HCT116 (cell line): ENCODE data around the gene COL20A1. TPM values are rescaled to one million over a fixed set of nuclear protein-coding genes. Genes with fewer than 3 reads are reported as not detected.

ENCODE experiments used
- ATAC-seq: fragments of 200-7000 bp; cut with Tn5 transposase; 2 replicates; pipeline ENCODE4 v1.9.1; 2020; ENCODE audit warnings: mild to moderate bottlenecking, moderate library complexity
- BruUV-seq: library from RNA; stranded (reverse); fragments of 400-500 nt; replicated peaks from 2 replicates; lab custom pipeline; 2021; lab: Mats Ljungman, UMichigan
- CTCF ChIA-PET: fragments of 300-600 bp; sonication (Branson Sonifier 250); formaldehyde crosslinking; loops from one replicate; lab custom pipeline; 2021; ENCODE audit warnings: antibody characterized with exemption; lab: Charles Lee
- POLR2A ChIA-PET: fragments of 300-600, 350-600 bp; sonication (Branson Sonifier 250); formaldehyde crosslinking; loops from one replicate; lab custom pipeline; 2021; ENCODE audit warnings: antibody characterized with exemption; lab: Charles Lee
- RAD21 ChIA-PET, 2 experiments: fragments of 300-600 bp; sonication (Branson Sonifier 250); formaldehyde crosslinking; loops; one replicate each; lab custom pipeline; 2023; ENCODE audit warnings: low total read pairs in 2 of 2; ENCODE audit not compliant: uncharacterized antibody in 2 of 2, unreplicated experiment in 2 of 2, low non-redundant PET in 1 of 2; lab: Charles Lee
- DNase-seq: peaks from one replicate; pipeline ENCODE4 v3.0.0-alpha.2; 2010; ENCODE audit warnings: low read depth, low spot score
- H2AFZ ChIP-seq: fragments of 200-600 bp; shearing (Covaris generic), sonication (generic); 2 replicates; pipeline ENCODE4 v1.6.1; 2017; ENCODE audit warnings: low read depth, mixed run types, mixed read lengths, antibody characterized with exemption, low read length; ENCODE audit not compliant: poor library complexity, severe bottlenecking
- H3K27ac ChIP-seq: 2 replicates; pipeline ENCODE4 v1.5.1; 2012; ENCODE audit warnings: low read depth, low read length
- H3K27me3 ChIP-seq: fragments of 200-600 bp; sonication (generic); 2 replicates; pipeline ENCODE4 v1.6.1; 2016; ENCODE audit warnings: mixed run types, low read length, mixed read lengths; ENCODE audit not compliant: insufficient read depth
- H3K36me3 ChIP-seq, 2 experiments: fragments of 200-500 bp in 1 of 2; fragments of 200-600 bp in 1 of 2; sonication (Bioruptor generic) in 1 of 2; sonication (generic) in 1 of 2; 2 replicates each; pipeline versions ENCODE4 v1.5.1 to v1.6.1; 2014 to 2016; ENCODE audit warnings: low read length in 2 of 2, inconsistent platforms in 1 of 2, mixed read lengths in 1 of 2, mixed run types in 1 of 2; ENCODE audit not compliant: insufficient read depth in 2 of 2, control insufficient read depth in 1 of 2
- H3K4me1 ChIP-seq, 2 experiments: fragments of 200-600 bp in 1 of 2; sonication (generic) in 1 of 2; 2 replicates each; pipeline versions ENCODE4 v1.5.1 to v1.6.1; 2012 to 2017; ENCODE audit warnings: low read length in 2 of 2, inconsistent platforms in 1 of 2, mild to moderate bottlenecking in 1 of 2, mixed read lengths in 1 of 2, mixed run types in 1 of 2, moderate library complexity in 1 of 2; ENCODE audit not compliant: insufficient read depth in 2 of 2, control insufficient read depth in 1 of 2
- H3K4me2 ChIP-seq: fragments of 200-600 bp; sonication (generic); 2 replicates; pipeline ENCODE4 v1.6.1; 2017; ENCODE audit warnings: mixed run types, low read length, mixed read lengths
- H3K4me3 ChIP-seq, 2 experiments: fragments of 200-600 bp in 1 of 2; sonication (generic) in 1 of 2; replicated peaks in 1 of 2; 2 replicates each; pipeline ENCODE4 v1.5.1; 2011 to 2016; ENCODE audit warnings: low read length in 2 of 2, control low read depth in 1 of 2, low read depth in 1 of 2, mild to moderate bottlenecking in 1 of 2, mixed read lengths in 1 of 2, mixed run types in 1 of 2
- H3K79me2 ChIP-seq: fragments of 200-600 bp; sonication (generic); 2 replicates; pipeline ENCODE4 v1.6.1; 2017; ENCODE audit warnings: mild to moderate bottlenecking, mixed run types, low read length, moderate library complexity, mixed read lengths; ENCODE audit not compliant: insufficient read depth
- H3K9ac ChIP-seq: fragments of 200-600 bp; sonication (generic); 2 replicates; pipeline ENCODE4 v1.6.1; 2016; ENCODE audit warnings: low read length, mixed read lengths
- H3K9me2 ChIP-seq: fragments of 200-600 bp; sonication (generic), shearing (Covaris generic); 2 replicates; pipeline ENCODE4 v1.6.1; 2017; ENCODE audit warnings: mixed run types, mild to moderate bottlenecking, moderate library complexity; ENCODE audit not compliant: insufficient read depth
- H3K9me3 ChIP-seq, 2 experiments: fragments of 200-500 bp in 1 of 2; fragments of 200-600 bp in 1 of 2; sonication (Bioruptor generic) in 1 of 2; sonication (generic) in 1 of 2; 2 replicates each; pipeline ENCODE4 v1.6.1; 2014 to 2017; ENCODE audit warnings: low read length in 2 of 2, mixed read lengths in 2 of 2, inconsistent platforms in 1 of 2, low read depth in 1 of 2, mild to moderate bottlenecking in 1 of 2, mixed run types in 1 of 2, moderate library complexity in 1 of 2; ENCODE audit not compliant: control insufficient read depth in 1 of 2, insufficient read depth in 1 of 2
- H4K20me1 ChIP-seq: fragments of 200-600 bp; sonication (generic), shearing (Covaris generic); 2 replicates; pipeline ENCODE4 v1.6.1; 2017; ENCODE audit warnings: mixed run types, mild to moderate bottlenecking, moderate library complexity; ENCODE audit not compliant: insufficient read depth
- CBX3 ChIP-seq: IDR thresholded peaks from 2 replicates; pipeline ENCODE4 v1.6.1; 2012; ENCODE audit warnings: low read depth
- EGR1 ChIP-seq: IDR thresholded peaks from 2 replicates; pipeline ENCODE4 v1.6.1; 2012; ENCODE audit warnings: low read depth
- RAD21 ChIP-seq: IDR thresholded peaks from 2 replicates; pipeline ENCODE4 v1.6.1; 2012; ENCODE audit warnings: low read depth, mild to moderate bottlenecking
- REST ChIP-seq: IDR thresholded peaks from 2 replicates; pipeline ENCODE4 v1.6.1; 2012; ENCODE audit warnings: low read depth
- ZFX ChIP-seq: fragments of 450-650 bp; IDR thresholded peaks from 2 replicates; pipeline ENCODE4 v1.6.1; 2017
- intact Hi-C: fragments of 100-400 bp; cut with micrococcal nuclease; formaldehyde crosslinking; loops from 2 replicates; pipeline ENCODE4 v1.10.0; 2022
- total RNA-seq: library from RNA; stranded (reverse); gene quantifications from one replicate; pipeline ENCODE4 v1.2.1, GENCODE V29; 2021; ENCODE audit not compliant: unreplicated experiment

The COL20A1 gene
- total RNA-seq, 1 experiment from 2014 or later: 0.34 TPM

DNA sequence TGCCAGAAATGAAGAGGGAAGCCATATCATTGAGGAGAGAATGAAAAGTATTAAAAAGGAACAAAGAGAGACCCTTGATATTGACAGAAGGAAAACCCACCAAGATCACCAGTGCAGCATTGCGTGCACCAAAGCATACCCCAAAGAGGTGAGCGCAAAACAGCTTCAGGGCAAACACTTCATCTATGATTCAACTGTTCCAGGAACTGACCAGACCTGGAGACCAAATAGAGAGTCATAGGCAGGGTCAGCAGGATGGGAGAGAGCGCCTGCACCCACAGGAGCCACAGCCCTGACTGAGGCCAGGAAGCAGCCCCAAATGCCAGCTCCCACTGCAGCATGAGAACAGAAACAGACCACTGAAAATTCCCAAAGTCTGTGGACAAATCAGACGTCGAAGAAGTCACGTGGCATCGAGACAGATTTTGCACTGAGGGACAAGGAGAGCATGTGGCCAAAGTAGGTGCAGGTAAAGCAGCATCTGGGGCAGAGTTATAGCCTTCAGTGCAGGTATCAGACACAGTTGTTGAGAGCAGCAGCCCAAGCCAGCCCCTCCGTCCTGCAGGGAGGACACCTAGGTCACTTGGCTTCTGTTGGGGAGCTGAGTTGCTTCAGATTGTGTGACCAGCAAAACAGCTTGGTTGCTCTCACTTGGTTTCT lies 38.9 kb downstream of the COL20A1 start:
- no TSS peak for BruUV-seq
- Histone ChIP-seq H3K4me3 (no peak overlapping the region), H3K4me2 (no peak overlapping the region), H3K9ac (no peak overlapping the region), H3K79me2 (no peaks in the 10 kb centered on the region), H3K27ac (no peak overlapping the region), H3K36me3 (no peaks in the 10 kb centered on the region), H2AFZ (no peak overlapping the region), H3K27me3 (no peaks in the 10 kb centered on the region), H3K9me2 (no peaks in the 10 kb centered on the region), H3K4me1 (no peaks in the 10 kb centered on the region), H3K9me3 (peaks cover 3 to 4% of the 10 kb centered on the region in 2 experiments; a peak in 1 of 4 replicates), H4K20me1 (no peaks in the 10 kb centered on the region)
- TF ChIP-seq REST: no peak
- TF ChIP-seq EGR1: no peak
- TF ChIP-seq ZFX: no peak
- TF ChIP-seq CBX3: no peak
- TF ChIP-seq RAD21: no peak
- intact Hi-C loops: no loop called here
- RAD21 ChIA-PET: no interaction called here
- no peak for ATAC-seq
- no peak for DNase-seq
- CTCF ChIA-PET: no interaction called here
- POLR2A ChIA-PET: no interaction called here
